ENCODE data around the gene NELL1. TPM values are rescaled to one million over a fixed set of nuclear protein-coding genes. Genes with fewer than 3 reads are reported as not detected.

Gene NELL1
- polyA plus RNA-seq, 1 of the 3 experiments (the other 2 are of a cell fraction): not detected

DNA sequence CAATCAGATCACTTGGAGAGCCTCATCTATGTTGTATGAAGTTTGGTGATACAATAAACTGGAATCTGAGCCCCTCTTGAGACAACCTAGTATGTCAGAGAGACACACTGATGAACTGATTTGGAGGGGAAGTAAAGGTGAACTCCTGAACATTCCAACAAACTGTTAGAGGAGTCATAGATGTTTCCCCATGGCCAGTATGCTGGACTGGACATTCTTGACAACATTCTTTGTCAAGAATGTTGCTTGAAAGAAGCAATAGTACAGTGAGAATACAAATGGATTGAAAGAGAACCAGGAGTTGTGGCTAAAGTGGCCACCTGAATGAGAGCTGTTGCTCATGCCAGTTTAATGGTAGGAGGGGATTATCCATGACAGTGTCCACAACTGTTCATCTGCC lies 588.1 kb downstream of the NELL1 start:
- H4K20me1 ChIP-seq (ENCODE audit: insufficient read depth): no peaks in the 10 kb centered on the region
- H3K79me2 ChIP-seq (ENCODE audit: insufficient read depth): no peaks in the 10 kb centered on the region
- TF ChIP-seq RXRA (IDR thresholded peaks at IDR 0.05; ENCODE audit: borderline replicate concordance, low read depth): no peak
- no peak for TF ChIP-seq ELF1 (IDR thresholded peaks at IDR 0.05)
- TF ChIP-seq, protein P1, sequence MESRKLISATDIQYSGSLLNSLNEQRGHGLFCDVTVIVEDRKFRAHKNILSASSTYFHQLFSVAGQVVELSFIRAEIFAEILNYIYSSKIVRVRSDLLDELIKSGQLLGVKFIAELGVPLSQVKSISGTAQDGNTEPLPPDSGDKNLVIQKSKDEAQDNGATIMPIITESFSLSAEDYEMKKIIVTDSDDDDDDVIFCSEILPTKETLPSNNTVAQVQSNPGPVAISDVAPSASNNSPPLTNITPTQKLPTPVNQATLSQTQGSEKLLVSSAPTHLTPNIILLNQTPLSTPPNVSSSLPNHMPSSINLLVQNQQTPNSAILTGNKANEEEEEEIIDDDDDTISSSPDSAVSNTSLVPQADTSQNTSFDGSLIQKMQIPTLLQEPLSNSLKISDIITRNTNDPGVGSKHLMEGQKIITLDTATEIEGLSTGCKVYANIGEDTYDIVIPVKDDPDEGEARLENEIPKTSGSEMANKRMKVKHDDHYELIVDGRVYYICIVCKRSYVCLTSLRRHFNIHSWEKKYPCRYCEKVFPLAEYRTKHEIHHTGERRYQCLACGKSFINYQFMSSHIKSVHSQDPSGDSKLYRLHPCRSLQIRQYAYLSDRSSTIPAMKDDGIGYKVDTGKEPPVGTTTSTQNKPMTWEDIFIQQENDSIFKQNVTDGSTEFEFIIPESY (IDR thresholded peaks at IDR 0.05; ENCODE audit: borderline replicate concordance, low read depth): no peak
- TF ChIP-seq FOXJ3 (CRISPR knock-in tag; IDR thresholded peaks at IDR 0.05): no peak
- TF ChIP-seq FOSL2 (IDR thresholded peaks at IDR 0.05; ENCODE audit: borderline replicate concordance, low read depth): no peak
- H3K9me2 ChIP-seq: no peaks in the 10 kb centered on the region
- ChIA-PET POLR2A (no interaction called here), CTCF (no interaction called here)
- H3K4me2 ChIP-seq: no peak overlapping the region
- no peak overlapping the region for H3K27ac ChIP-seq (ENCODE audit: low read depth in 2 of 2, low read length in 1 of 2)
- H3K9ac ChIP-seq: no peak overlapping the region
- H2AFZ ChIP-seq (ENCODE audit: low read depth): no peak overlapping the region
- no peak for DNase-seq
- H3K36me3 ChIP-seq (replicated peaks in 1 of 2; ENCODE audit: control insufficient read depth in 1 of 2, insufficient read depth in 2 of 2, low read length in 1 of 2): no peaks in the 10 kb centered on the region
- no peaks in the 10 kb centered on the region; a peak in 1 of 4 replicates for H3K4me1 ChIP-seq (ENCODE audit: control insufficient read depth in 1 of 2, insufficient read depth in 2 of 2, low read depth in 1 of 2, low read length in 1 of 2)
- H3K4me3 ChIP-seq (ENCODE audit: low read depth in 2 of 2, low read length in 1 of 2): no peak overlapping the region
- H3K27me3 ChIP-seq (ENCODE audit: insufficient read depth): no peaks in the 10 kb centered on the region
- no peaks in the 10 kb centered on the region for H3K9me3 ChIP-seq
- no peaks in the 10 kb centered on the region for H3F3A ChIP-seq (replicated peaks; ENCODE audit: insufficient read depth)

DNA sequence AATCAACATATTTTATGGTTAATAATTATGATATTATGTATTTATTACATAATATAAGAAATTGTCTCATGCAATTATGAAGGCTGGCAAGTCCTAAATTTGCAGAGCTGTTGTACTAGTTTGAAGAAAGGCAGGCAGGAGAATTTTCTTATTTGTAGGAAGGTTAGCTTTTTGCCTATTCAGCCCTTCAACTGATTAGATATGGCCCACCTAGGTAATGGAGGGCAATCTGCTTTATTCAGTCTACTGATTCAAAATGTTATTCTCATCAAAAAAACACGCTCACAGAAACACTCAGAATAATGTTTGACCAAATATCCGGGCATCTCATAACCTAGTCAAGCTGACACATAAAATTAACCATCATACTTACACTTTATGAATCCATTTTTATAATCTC lies 589.0 kb downstream of the NELL1 start:
- Histone ChIP-seq H3K4me3 (ENCODE audit: low read depth in 2 of 2, low read length in 1 of 2) (no peak overlapping the region), H3K27me3 (ENCODE audit: insufficient read depth) (no peaks in the 10 kb centered on the region), H3K4me2 (no peak overlapping the region), H3F3A (replicated peaks; ENCODE audit: insufficient read depth) (no peaks in the 10 kb centered on the region), H3K4me1 (ENCODE audit: control insufficient read depth in 1 of 2, insufficient read depth in 2 of 2, low read depth in 1 of 2, low read length in 1 of 2) (no peaks in the 10 kb centered on the region; a peak in 1 of 4 replicates), H3K9me3 (no peaks in the 10 kb centered on the region), H3K9me2 (no peaks in the 10 kb centered on the region), H3K27ac (ENCODE audit: low read depth in 2 of 2, low read length in 1 of 2) (no peak overlapping the region), H3K9ac (no peak overlapping the region), H2AFZ (ENCODE audit: low read depth) (no peak overlapping the region), H4K20me1 (ENCODE audit: insufficient read depth) (no peaks in the 10 kb centered on the region), H3K36me3 (replicated peaks in 1 of 2; ENCODE audit: control insufficient read depth in 1 of 2, insufficient read depth in 2 of 2, low read length in 1 of 2) (no peaks in the 10 kb centered on the region), H3K79me2 (ENCODE audit: insufficient read depth) (no peaks in the 10 kb centered on the region)
- DNase-seq: no peak
- CTCF ChIA-PET: interaction anchor here (0.7 kb wide), 1 partner anchor 15 kb away, joined by 3 read pairs; no protein-coding TSS in a partner anchor
- POLR2A ChIA-PET: no interaction called here
- WGBS (ENCODE audit: low lambda C conversion rate): 10% methylated on average over 2 of the region's 2 CpGs
- TF ChIP-seq, protein P2, sequence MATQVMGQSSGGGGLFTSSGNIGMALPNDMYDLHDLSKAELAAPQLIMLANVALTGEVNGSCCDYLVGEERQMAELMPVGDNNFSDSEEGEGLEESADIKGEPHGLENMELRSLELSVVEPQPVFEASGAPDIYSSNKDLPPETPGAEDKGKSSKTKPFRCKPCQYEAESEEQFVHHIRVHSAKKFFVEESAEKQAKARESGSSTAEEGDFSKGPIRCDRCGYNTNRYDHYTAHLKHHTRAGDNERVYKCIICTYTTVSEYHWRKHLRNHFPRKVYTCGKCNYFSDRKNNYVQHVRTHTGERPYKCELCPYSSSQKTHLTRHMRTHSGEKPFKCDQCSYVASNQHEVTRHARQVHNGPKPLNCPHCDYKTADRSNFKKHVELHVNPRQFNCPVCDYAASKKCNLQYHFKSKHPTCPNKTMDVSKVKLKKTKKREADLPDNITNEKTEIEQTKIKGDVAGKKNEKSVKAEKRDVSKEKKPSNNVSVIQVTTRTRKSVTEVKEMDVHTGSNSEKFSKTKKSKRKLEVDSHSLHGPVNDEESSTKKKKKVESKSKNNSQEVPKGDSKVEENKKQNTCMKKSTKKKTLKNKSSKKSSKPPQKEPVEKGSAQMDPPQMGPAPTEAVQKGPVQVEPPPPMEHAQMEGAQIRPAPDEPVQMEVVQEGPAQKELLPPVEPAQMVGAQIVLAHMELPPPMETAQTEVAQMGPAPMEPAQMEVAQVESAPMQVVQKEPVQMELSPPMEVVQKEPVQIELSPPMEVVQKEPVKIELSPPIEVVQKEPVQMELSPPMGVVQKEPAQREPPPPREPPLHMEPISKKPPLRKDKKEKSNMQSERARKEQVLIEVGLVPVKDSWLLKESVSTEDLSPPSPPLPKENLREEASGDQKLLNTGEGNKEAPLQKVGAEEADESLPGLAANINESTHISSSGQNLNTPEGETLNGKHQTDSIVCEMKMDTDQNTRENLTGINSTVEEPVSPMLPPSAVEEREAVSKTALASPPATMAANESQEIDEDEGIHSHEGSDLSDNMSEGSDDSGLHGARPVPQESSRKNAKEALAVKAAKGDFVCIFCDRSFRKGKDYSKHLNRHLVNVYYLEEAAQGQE (IDR thresholded peaks at IDR 0.05; ENCODE audit: low read depth, low read length): no peak
- TF ChIP-seq FOSL2 (IDR thresholded peaks at IDR 0.05; ENCODE audit: borderline replicate concordance, low read depth) (no peak), JUND (IDR thresholded peaks at IDR 0.05) (no peak), RAD21 (IDR thresholded peaks at IDR 0.05; ENCODE audit: low read length) (no peak), EP300 (IDR thresholded peaks at IDR 0.05; ENCODE audit: borderline replicate concordance in 1 of 2, low read depth in 1 of 2, low read length in 1 of 2) (no peak), FOXJ3 (CRISPR knock-in tag; IDR thresholded peaks at IDR 0.05) (no peak), TCF12 (IDR thresholded peaks at IDR 0.05) (no peak), RCOR1 (IDR thresholded peaks at IDR 0.05; ENCODE audit: low read length) (no peak), MEF2A (IDR thresholded peaks at IDR 0.05; ENCODE audit: borderline replicate concordance, low read depth) (no peak), MXI1 (IDR thresholded peaks at IDR 0.05; ENCODE audit: low read depth, low read length) (no peak), TAF1 (IDR thresholded peaks at IDR 0.05; ENCODE audit: borderline replicate concordance, low read depth, low read length) (no peak), ELF1 (IDR thresholded peaks at IDR 0.05) (no peak)
- TF ChIP-seq, protein P1 (IDR thresholded peaks at IDR 0.05; ENCODE audit: borderline replicate concordance, low read depth): no peak
- TF ChIP-seq, protein P3, sequence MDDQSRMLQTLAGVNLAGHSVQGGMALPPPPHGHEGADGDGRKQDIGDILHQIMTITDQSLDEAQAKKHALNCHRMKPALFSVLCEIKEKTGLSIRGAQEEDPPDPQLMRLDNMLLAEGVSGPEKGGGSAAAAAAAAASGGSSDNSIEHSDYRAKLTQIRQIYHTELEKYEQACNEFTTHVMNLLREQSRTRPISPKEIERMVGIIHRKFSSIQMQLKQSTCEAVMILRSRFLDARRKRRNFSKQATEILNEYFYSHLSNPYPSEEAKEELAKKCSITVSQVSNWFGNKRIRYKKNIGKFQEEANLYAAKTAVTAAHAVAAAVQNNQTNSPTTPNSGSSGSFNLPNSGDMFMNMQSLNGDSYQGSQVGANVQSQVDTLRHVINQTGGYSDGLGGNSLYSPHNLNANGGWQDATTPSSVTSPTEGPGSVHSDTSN (IDR thresholded peaks at IDR 0.05): no peak
- TF ChIP-seq, protein P4, sequence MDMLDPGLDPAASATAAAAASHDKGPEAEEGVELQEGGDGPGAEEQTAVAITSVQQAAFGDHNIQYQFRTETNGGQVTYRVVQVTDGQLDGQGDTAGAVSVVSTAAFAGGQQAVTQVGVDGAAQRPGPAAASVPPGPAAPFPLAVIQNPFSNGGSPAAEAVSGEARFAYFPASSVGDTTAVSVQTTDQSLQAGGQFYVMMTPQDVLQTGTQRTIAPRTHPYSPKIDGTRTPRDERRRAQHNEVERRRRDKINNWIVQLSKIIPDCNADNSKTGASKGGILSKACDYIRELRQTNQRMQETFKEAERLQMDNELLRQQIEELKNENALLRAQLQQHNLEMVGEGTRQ (IDR thresholded peaks at IDR 0.05; ENCODE audit: borderline replicate concordance, low read depth, low read length): no peak
